Activated B cell treated with CpG ODN at 0.5 μM for 24 hours (primary cell): ENCODE results near the gene LINGO3. TPM values are rescaled to one million over a fixed set of nuclear protein-coding genes. Genes with fewer than 3 reads are reported as not detected.

ENCODE experiments used
- ATAC-seq: fragments of 200-7000 bp; cut with Tn5 transposase; one replicate; pipeline ENCODE4 v1.10.0; 2021; ENCODE audit warnings: low read depth, mild to moderate bottlenecking, moderate library complexity
- CTCF ChIA-PET: fragments of 350-600 bp; sonication (Branson Sonifier 250); formaldehyde crosslinking; loops from one replicate; lab custom pipeline; 2021; ENCODE audit warnings: antibody characterized with exemption; lab: Charles Lee
- POLR2A ChIA-PET: fragments of 350-600 bp; sonication (Branson Sonifier 250); formaldehyde crosslinking; loops from one replicate; lab custom pipeline; 2021; ENCODE audit warnings: antibody characterized with exemption; lab: Charles Lee
- DNase-seq: peaks from one replicate; pipeline ENCODE4 v3.0.0; 2022
- H3K27ac Mint-ChIP-seq: one replicate; pipeline ENCODE4 v1.8.0; 2020; ENCODE audit warnings: mixed read lengths
- H3K27me3 Mint-ChIP-seq: one replicate; pipeline ENCODE4 v1.8.0; 2021; ENCODE audit warnings: mixed read lengths
- H3K36me3 Mint-ChIP-seq: one replicate; pipeline ENCODE4 v1.8.0; 2021; ENCODE audit warnings: low read depth, mixed read lengths
- H3K4me1 Mint-ChIP-seq: one replicate; pipeline ENCODE4 v1.8.0; 2021; ENCODE audit warnings: mixed read lengths
- H3K4me3 Mint-ChIP-seq: one replicate; pipeline ENCODE4 v1.8.0; 2020; ENCODE audit warnings: mild to moderate bottlenecking, mixed read lengths
- H3K9me3 Mint-ChIP-seq: one replicate; pipeline ENCODE4 v1.8.0; 2020; ENCODE audit warnings: mixed read lengths
- intact Hi-C: fragments of 100-400 bp; cut with micrococcal nuclease; formaldehyde crosslinking; loops from one replicate; pipeline ENCODE4 v1.15.1; 2024
- total RNA-seq: library from RNA; stranded (reverse); gene quantifications from 2 replicates; pipeline ENCODE4 v1.2.3, GENCODE V29; 2022
- TF ChIP-seq, protein P1 (sequence below): fragments of 200-600 bp; IDR thresholded peaks from one replicate; pipeline ENCODE4 v1.8.0; 2022; ENCODE audit warnings: antibody characterized with exemption, mild to moderate bottlenecking

The LINGO3 gene
- total RNA-seq, 1 donor from 2014 or later: 1.4 TPM

DNA sequence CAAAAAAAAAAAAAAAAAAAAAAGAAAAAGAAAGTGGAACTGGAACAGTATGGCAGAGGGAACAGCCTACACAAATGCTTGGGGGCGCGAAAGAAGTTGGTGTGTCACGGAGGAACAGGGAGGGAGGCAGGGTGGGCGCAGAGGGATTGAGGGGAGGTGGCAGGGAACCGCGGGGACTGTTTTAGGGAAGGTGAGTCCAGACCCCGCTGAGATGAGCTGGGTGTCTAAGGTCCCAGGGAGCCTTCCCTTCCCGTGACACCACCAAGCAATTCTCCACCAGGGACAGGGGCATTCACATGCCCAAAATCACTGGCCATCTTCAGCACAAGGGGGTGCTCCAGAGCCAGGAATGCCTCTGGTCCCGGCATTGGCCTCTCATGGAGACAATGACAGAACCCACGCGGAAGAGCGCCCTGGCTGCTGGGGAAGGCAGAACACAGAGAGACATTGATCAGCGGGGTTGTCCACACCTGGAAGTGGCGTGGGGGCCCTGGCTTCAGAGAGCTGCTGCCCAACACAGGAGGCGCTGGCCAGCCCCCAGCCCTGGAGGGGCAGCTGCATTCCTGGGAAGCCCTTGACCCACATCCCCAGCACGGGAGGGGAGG lies 32.9 kb downstream of the LINGO3 start:
- CTCF ChIA-PET: interaction anchor here (0.6 to 4.0 kb wide), 20 partner anchors 11 to 362 kb away, joined by 3 to 17 read pairs (median 4); partner anchors contain the start of genes GADD45B and PLEKHJ1
- no peak for ATAC-seq
- peaks cover 42% of the 10 kb centered on the region for H3K36me3 Mint-ChIP-seq
- H3K4me1 Mint-ChIP-seq: peaks cover 52% of the 10 kb centered on the region
- POLR2A ChIA-PET: interaction anchor here (0.6 to 7.8 kb wide), 13 partner anchors 11 to 346 kb away, joined by 3 to 103 read pairs (median 6); partner anchors contain the start of genes AMH, GADD45B, JSRP1 and PLEKHJ1
- intact Hi-C loops: loop anchor here (1.0 to 5.0 kb wide), 3 partner anchors 116 to 362 kb away; partner anchors contain the start of gene GADD45B
- peak overlapping the region; percentile 66 for H3K27ac Mint-ChIP-seq
- no peak for DNase-seq
- no peaks in the 10 kb centered on the region for H3K27me3 Mint-ChIP-seq
- TF ChIP-seq, protein P1, sequence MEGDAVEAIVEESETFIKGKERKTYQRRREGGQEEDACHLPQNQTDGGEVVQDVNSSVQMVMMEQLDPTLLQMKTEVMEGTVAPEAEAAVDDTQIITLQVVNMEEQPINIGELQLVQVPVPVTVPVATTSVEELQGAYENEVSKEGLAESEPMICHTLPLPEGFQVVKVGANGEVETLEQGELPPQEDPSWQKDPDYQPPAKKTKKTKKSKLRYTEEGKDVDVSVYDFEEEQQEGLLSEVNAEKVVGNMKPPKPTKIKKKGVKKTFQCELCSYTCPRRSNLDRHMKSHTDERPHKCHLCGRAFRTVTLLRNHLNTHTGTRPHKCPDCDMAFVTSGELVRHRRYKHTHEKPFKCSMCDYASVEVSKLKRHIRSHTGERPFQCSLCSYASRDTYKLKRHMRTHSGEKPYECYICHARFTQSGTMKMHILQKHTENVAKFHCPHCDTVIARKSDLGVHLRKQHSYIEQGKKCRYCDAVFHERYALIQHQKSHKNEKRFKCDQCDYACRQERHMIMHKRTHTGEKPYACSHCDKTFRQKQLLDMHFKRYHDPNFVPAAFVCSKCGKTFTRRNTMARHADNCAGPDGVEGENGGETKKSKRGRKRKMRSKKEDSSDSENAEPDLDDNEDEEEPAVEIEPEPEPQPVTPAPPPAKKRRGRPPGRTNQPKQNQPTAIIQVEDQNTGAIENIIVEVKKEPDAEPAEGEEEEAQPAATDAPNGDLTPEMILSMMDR: no peak
- peak overlapping the region; percentile 28 for H3K4me3 Mint-ChIP-seq
- no peaks in the 10 kb centered on the region for H3K9me3 Mint-ChIP-seq

DNA sequence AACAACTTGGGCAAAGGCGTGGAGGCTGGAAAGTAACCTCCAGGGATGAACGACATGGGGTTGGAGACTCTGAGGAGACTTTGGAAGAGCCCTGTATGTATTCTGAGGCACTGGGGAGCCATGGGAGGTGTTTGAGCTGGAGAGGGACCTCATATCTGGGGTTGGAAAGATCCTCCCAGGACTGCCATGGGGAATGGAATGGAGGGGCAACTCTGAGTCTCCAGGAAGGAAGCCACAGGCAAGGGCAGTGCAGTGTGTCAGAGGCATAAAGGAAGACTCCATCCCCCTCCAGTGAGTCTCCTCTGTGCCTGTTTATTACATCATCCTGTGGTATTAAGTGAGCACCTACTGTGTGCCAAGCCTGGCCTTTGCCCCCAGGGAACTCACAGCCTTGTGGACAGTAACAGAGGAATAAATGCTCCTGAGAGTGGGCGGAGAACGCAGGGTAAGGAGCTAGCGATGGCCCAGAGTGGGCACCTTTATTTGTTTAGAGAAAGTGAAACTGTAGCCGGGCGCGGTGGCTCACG lies 33.7 kb downstream of the LINGO3 start:
- H3K9me3 Mint-ChIP-seq: no peaks in the 10 kb centered on the region
- peak overlapping the region; percentile 85 for H3K27ac Mint-ChIP-seq
- no peaks in the 10 kb centered on the region for H3K27me3 Mint-ChIP-seq
- TF ChIP-seq, protein P1: no peak
- ATAC-seq (no peak), DNase-seq (no peak)
- intact Hi-C loops: loop anchor here (5.0 kb wide), 1 partner anchor 203 kb away; the partner anchor contains the start of gene GADD45B
- H3K36me3 Mint-ChIP-seq: peaks cover 49% of the 10 kb centered on the region
- ChIA-PET POLR2A (interaction anchor here (0.6 to 7.8 kb wide), 13 partner anchors 11 to 346 kb away, joined by 3 to 103 read pairs (median 6); partner anchors contain the start of genes AMH, GADD45B, JSRP1 and PLEKHJ1), CTCF (interaction anchor here (0.6 to 4.0 kb wide), 21 partner anchors 10 to 344 kb away, joined by 3 to 17 read pairs (median 4); partner anchors contain the start of gene PLEKHJ1)
- peaks cover 52% of the 10 kb centered on the region for H3K4me1 Mint-ChIP-seq
- H3K4me3 Mint-ChIP-seq: peak overlapping the region; percentile 67

DNA sequence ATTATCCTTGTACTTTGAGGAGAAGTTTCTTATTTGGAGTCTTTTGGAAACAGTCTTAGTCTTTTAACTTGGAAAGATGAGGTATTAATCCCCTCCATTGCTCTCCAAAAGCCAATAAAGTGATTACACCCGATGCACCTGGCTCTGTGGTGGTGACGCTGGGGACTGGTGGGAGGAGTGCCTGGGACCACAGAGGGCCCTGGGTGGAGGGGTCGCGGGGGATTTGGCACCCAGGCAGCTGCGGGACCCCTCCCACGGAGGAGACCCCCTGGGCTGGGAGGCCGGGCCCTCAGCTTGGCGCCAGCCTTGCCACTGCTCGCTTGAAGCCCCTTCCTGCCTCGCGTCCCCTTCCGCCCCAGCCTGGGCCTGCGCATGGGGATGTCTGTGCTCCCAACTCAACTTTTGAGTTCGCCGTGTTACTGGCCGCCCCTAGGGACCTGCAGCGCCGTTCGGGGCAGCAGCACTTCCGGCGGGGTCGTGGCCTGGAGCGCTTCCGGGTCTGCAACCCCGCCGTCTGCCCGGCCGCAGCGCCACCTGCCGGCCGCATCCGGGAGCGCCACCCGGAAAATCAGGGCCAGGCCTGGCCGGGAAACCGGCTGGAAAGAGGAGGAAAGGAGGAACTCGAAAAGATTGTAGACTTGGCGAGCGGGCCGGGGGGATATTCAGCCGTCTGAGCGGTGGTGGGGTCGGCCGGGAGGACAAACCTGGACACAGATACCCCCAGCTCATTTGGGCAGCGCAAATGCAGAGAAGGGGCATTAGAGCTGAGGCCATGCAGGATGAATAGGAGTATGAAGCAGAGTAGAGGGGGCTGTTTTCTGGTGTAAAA lies 34.4 kb downstream of the LINGO3 start:
- TF ChIP-seq, protein P1: peak; percentile 69
- ATAC-seq (peak; percentile 20), DNase-seq (peak; percentile 87)
- peaks cover 49% of the 10 kb centered on the region for H3K36me3 Mint-ChIP-seq
- no peaks in the 10 kb centered on the region for H3K27me3 Mint-ChIP-seq
- H3K27ac Mint-ChIP-seq: peak overlapping the region; percentile 85
- CTCF ChIA-PET: interaction anchor here (0.8 to 4.0 kb wide), 14 partner anchors 9 to 120 kb away, joined by 3 to 17 read pairs (median 5); no protein-coding TSS in a partner anchor
- H3K4me3 Mint-ChIP-seq: peak overlapping the region; percentile 67
- H3K4me1 Mint-ChIP-seq: peaks cover 52% of the 10 kb centered on the region
- intact Hi-C loops: loop anchor here (1.0 to 5.0 kb wide), 7 partner anchors 16 to 204 kb away; partner anchors contain the start of genes GADD45B, PLEKHJ1 and SF3A2
- no peaks in the 10 kb centered on the region for H3K9me3 Mint-ChIP-seq
- POLR2A ChIA-PET: interaction anchor here (0.8 to 7.8 kb wide), 14 partner anchors 9 to 202 kb away, joined by 3 to 131 read pairs (median 8); partner anchors contain the start of genes AMH, GADD45B, JSRP1 and PLEKHJ1

DNA sequence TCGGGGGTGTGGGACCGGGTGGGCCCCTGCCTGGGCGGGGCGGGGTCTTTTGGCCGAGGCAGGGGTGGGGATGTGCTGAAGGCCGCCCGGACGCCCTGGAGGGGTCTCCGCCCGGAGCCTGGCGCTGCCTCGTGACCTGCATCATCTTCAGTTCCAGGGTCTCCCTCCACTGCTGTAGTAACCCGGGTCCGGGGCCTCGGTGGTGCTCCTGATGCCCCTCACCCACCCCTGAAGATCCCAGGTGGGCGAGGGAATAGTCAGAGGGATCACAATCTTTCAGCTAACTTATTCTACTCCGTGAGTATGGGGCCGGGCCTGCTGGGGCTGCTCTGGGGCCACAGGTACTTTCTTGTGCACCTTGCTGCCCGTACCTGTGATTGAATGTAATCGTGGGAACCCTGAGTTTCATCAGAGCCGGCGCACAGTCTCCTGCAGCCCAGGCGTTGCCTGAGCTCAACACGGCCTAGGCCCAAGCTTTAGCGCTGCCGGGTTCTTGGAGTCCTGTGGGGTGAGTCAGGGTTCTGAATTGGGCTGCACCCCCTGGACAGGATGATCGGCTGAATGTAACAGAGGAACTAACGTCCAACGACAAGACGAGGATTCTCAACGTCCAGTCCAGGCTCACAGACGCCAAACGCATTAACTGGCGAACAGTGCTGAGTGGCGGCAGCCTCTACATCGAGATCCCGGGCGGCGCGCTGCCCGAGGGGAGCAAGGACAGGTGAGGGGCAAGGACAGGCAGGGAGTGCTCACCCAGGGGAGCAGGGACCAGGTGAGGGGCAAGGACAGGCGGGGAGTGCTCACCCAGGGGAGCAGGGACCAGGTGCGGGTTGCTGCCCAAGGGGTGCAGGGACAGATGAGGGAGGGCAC lies 36.5 kb downstream of the LINGO3 start:
- Mint-ChIP-seq H3K27me3 (no peaks in the 10 kb centered on the region), H3K36me3 (peaks cover 41% of the 10 kb centered on the region), H3K4me1 (peaks cover 52% of the 10 kb centered on the region), H3K4me3 (peak overlapping the region; percentile 92), H3K9me3 (no peaks in the 10 kb centered on the region), H3K27ac (peak overlapping the region; percentile 89)
- DNase-seq: no peak
- TF ChIP-seq, protein P1: no peak
- POLR2A ChIA-PET: interaction anchor here (0.5 to 7.8 kb wide), 23 partner anchors 8 to 339 kb away, joined by 3 to 131 read pairs (median 5); partner anchors contain the start of genes AMH, JSRP1, LSM7 and PEAK3
- CTCF ChIA-PET: interaction anchor here (0.8 to 4.0 kb wide), 4 partner anchors 17 to 121 kb away, joined by 4 to 17 read pairs (median 10); no protein-coding TSS in a partner anchor
- intact Hi-C loops: loop anchor here (2.0 to 5.0 kb wide), 2 partner anchors 53 to 206 kb away; partner anchors contain the start of gene GADD45B
- no peak for ATAC-seq
